T-helper 17 cell (primary cell): ENCODE data around the gene NLGN3. TPM values are rescaled to one million over a fixed set of nuclear protein-coding genes. Genes with fewer than 3 reads are reported as not detected.

Experiments
- ATAC-seq: fragments of 150-1000 bp; cut with Tn5 transposase; 2 replicates; pipeline ENCODE4 v1.10.0; 2021; ENCODE audit warnings: mild to moderate bottlenecking, moderate library complexity
- DNase-seq, 3 donors: peaks; one replicate each; pipeline versions ENCODE4 v3.0.0 to v3.0.0-alpha.2; 2020 to 2021
- H3K9me3 ChIP-seq: one replicate; pipeline ENCODE4 v1.7.0; 2013; ENCODE audit warnings: low read length, mild to moderate bottlenecking; ENCODE audit not compliant: control insufficient read depth, poor library complexity, severe bottlenecking
- H3K27ac Mint-ChIP-seq: one replicate; pipeline ENCODE4 v1.8.0; 2022; ENCODE audit warnings: mild to moderate bottlenecking, moderate library complexity, mixed read lengths
- H3K27me3 Mint-ChIP-seq: one replicate; pipeline ENCODE4 v1.8.0; 2022; ENCODE audit warnings: mixed read lengths
- H3K36me3 Mint-ChIP-seq: one replicate; pipeline ENCODE4 v1.8.0; 2022; ENCODE audit warnings: low read depth, mixed read lengths
- H3K4me1 Mint-ChIP-seq: one replicate; pipeline ENCODE4 v1.8.0; 2022; ENCODE audit warnings: mild to moderate bottlenecking, mixed read lengths
- H3K4me3 Mint-ChIP-seq: one replicate; pipeline ENCODE4 v1.8.0; 2022; ENCODE audit warnings: mild to moderate bottlenecking, moderate library complexity, mixed read lengths
- total RNA-seq, 4 donors: library from RNA in 2 of 4; stranded (reverse) in 2 of 4; gene quantifications; one replicate each; pipeline ENCODE4 v1.2.3 and lab custom pipeline; 2022 to 2026

The NLGN3 gene
- total RNA-seq, 2 donors from 2014 or later, result 2.9 to 4.2 TPM

GRCh38 chrX:71182871-71183270, 38.2 kb downstream of the NLGN3 start:
- peaks cover 7% of the 10 kb centered on the region for H3K4me1 Mint-ChIP-seq
- H3K27ac Mint-ChIP-seq, result peak overlapping the region; percentile 93
- no peaks in the 10 kb centered on the region for H3K36me3 Mint-ChIP-seq
- no peak for DNase-seq
- no peak for ATAC-seq
- H3K27me3 Mint-ChIP-seq, result no peaks in the 10 kb centered on the region
- no peaks in the 10 kb centered on the region for H3K9me3 ChIP-seq
- H3K4me3 Mint-ChIP-seq, result peak overlapping the region; percentile 92

DNA sequence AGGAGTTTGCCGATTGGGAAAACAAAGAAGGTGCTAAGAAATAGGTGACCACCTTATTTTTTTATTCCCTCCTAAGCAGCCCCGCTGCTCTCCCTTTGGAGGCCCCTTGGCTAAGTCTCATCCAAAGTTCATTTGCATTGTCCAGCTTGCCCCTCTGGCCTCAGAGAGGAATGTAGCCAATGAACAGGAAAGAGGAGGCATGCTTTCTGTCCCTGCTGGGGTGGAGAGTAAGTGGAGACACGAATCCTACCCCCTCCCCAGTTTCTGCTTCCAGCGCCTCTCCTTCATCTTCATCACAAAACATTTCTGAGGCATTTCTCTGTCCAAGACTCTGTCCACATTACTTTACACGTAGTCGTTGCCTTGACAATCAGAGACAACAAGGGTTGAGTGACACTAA, 38.7 kb downstream of the NLGN3 start:
- ATAC-seq, result no peak

DNA sequence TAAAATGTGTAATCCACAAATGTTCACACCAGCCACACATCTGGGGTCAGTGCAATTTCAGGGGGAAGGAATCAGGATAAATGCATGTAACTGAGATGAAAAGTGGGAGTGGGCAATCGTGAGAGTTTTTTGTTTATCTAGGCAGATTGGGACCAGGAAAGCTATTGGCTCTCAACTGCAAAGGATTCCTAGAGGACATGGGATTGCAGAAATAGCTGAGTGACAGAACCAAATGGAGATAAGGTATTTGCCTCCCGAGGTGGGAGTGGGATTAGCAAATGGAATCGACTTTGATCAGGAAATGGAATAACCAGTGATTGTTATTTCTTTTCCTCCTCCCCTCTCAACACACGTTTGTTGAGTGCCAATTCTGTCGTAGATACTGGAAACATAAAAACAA, 39.5 kb downstream of the NLGN3 start:
- no peak overlapping the region for H3K27ac Mint-ChIP-seq
- ATAC-seq, result no peak

More for the DNA sequence above, 38.7 kb downstream of the NLGN3 start:
- no peak for DNase-seq
- Mint-ChIP-seq H3K27ac (no peak overlapping the region), H3K4me3 (no peak overlapping the region), H3K36me3 (no peaks in the 10 kb centered on the region), H3K27me3 (no peaks in the 10 kb centered on the region), H3K4me1 (peaks cover 7% of the 10 kb centered on the region)
- H3K9me3 ChIP-seq, result no peaks in the 10 kb centered on the region

GRCh38 chrX:71184803-71185495, 40.3 kb downstream of the NLGN3 start:
- DNase-seq (no peak), ATAC-seq (no peak)
- no peaks in the 10 kb centered on the region for H3K9me3 ChIP-seq
- H3K4me1 Mint-ChIP-seq, result peaks cover 5% of the 10 kb centered on the region
- no peak overlapping the region for H3K27ac Mint-ChIP-seq
- H3K27me3 Mint-ChIP-seq, result no peaks in the 10 kb centered on the region
- H3K36me3 Mint-ChIP-seq, result no peaks in the 10 kb centered on the region
- H3K4me3 Mint-ChIP-seq, result no peak overlapping the region

More for the DNA sequence above, 39.5 kb downstream of the NLGN3 start:
- Mint-ChIP-seq H3K4me1 (peaks cover 5% of the 10 kb centered on the region), H3K4me3 (no peak overlapping the region), H3K27me3 (no peaks in the 10 kb centered on the region), H3K36me3 (no peaks in the 10 kb centered on the region)
- DNase-seq, result no peak
- no peaks in the 10 kb centered on the region for H3K9me3 ChIP-seq

GRCh38 chrX:71191248-71191647, 46.6 kb downstream of the NLGN3 start:
- Mint-ChIP-seq H3K27ac (peak overlapping the region; percentile 74), H3K27me3 (no peaks in the 10 kb centered on the region), H3K4me3 (no peak overlapping the region), H3K36me3 (peaks cover 5% of the 10 kb centered on the region), H3K4me1 (peaks cover 16% of the 10 kb centered on the region)
- ATAC-seq (no peak), DNase-seq (no peak)
- H3K9me3 ChIP-seq, result no peaks in the 10 kb centered on the region

GRCh38 chrX:71195964-71196649, 51.5 kb downstream of the NLGN3 start:
- DNase-seq (no peak), ATAC-seq (peak; percentile 71)
- peak overlapping the region; percentile 92 for H3K4me3 Mint-ChIP-seq
- H3K27me3 Mint-ChIP-seq, result no peaks in the 10 kb centered on the region
- H3K36me3 Mint-ChIP-seq, result peaks cover 7% of the 10 kb centered on the region
- peaks cover 24% of the 10 kb centered on the region for H3K4me1 Mint-ChIP-seq
- H3K9me3 ChIP-seq, result no peaks in the 10 kb centered on the region
- peak overlapping the region; percentile 95 for H3K27ac Mint-ChIP-seq

DNA sequence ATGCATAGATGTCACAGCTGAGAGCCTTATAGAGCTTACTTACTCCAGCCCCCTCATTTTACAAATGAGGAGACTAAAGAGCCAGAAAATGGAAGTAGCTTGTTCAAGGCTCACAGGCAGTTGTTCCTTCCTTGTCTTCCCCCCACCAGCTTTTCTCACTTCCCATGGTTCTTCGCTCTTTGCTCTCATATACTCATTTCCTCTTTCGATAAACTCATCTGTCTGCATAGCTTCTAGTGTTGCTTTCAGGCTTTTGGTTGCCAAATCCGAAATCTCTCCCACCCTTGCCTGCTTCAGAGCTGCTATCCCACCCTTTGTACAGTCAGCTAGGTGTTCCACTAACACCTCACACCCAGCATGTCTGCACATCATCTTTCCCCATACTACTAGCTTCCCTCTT, 53.4 kb downstream of the NLGN3 start:
- no peaks in the 10 kb centered on the region for H3K9me3 ChIP-seq
- DNase-seq (no peak), ATAC-seq (peak; percentile 59)
- Mint-ChIP-seq H3K27me3 (no peaks in the 10 kb centered on the region), H3K4me1 (peaks cover 16% of the 10 kb centered on the region), H3K4me3 (peak overlapping the region; percentile 93), H3K27ac (peak overlapping the region; percentile 90), H3K36me3 (peaks cover 3% of the 10 kb centered on the region)

- DNase-seq (no peak), ATAC-seq (no peak)
- H3K27ac Mint-ChIP-seq, result peak overlapping the region; percentile 43
- no peaks in the 10 kb centered on the region for H3K9me3 ChIP-seq
- H3K4me1 Mint-ChIP-seq, result peaks cover 16% of the 10 kb centered on the region
- peak overlapping the region; percentile 39 for H3K4me3 Mint-ChIP-seq
- no peaks in the 10 kb centered on the region for H3K27me3 Mint-ChIP-seq
- peaks cover 3% of the 10 kb centered on the region for H3K36me3 Mint-ChIP-seq
These were observed 54.8 kb downstream of the NLGN3 start for GRCh38 chrX:71199252-71200008.

GRCh38 chrX:71210816-71211215, 66.2 kb downstream of the NLGN3 start:
- ATAC-seq (no peak), DNase-seq (no peak)
- Mint-ChIP-seq H3K27ac (no peak overlapping the region), H3K4me1 (no peaks in the 10 kb centered on the region), H3K27me3 (peaks cover 5% of the 10 kb centered on the region), H3K36me3 (no peaks in the 10 kb centered on the region), H3K4me3 (no peak overlapping the region)
- H3K9me3 ChIP-seq, result no peaks in the 10 kb centered on the region

DNA sequence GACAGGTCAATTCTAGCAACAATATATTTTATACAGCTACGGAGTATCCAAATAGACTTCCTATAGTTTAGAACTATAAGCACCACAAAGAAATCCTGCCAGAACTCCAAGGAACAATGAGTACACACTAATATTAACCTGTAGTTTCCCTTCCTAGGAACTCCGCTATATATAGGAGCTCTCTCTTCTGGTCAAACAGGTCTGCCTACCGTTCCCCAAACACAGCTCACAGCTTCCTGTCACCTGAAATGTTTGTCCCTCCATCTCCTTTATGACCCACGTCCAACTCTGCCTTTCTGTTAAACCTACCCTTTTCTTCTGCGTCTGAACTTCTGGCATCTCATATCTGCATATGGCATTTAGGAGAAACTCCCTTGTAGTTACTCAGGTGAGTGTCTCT, 67.9 kb downstream of the NLGN3 start:
- Mint-ChIP-seq H3K27me3 (peaks cover 5% of the 10 kb centered on the region), H3K4me1 (no peaks in the 10 kb centered on the region), H3K27ac (no peak overlapping the region), H3K4me3 (no peak overlapping the region), H3K36me3 (no peaks in the 10 kb centered on the region)
- no peak for DNase-seq
- ATAC-seq, result no peak
- H3K9me3 ChIP-seq, result no peaks in the 10 kb centered on the region

GRCh38 chrX:71214152-71214551, 69.5 kb downstream of the NLGN3 start:
- DNase-seq (no peak), ATAC-seq (no peak)
- H3K27ac Mint-ChIP-seq, result no peak overlapping the region
- H3K4me1 Mint-ChIP-seq, result no peaks in the 10 kb centered on the region
- no peaks in the 10 kb centered on the region for H3K36me3 Mint-ChIP-seq
- H3K9me3 ChIP-seq, result no peaks in the 10 kb centered on the region
- peaks cover 5% of the 10 kb centered on the region for H3K27me3 Mint-ChIP-seq
- H3K4me3 Mint-ChIP-seq, result no peak overlapping the region

DNA sequence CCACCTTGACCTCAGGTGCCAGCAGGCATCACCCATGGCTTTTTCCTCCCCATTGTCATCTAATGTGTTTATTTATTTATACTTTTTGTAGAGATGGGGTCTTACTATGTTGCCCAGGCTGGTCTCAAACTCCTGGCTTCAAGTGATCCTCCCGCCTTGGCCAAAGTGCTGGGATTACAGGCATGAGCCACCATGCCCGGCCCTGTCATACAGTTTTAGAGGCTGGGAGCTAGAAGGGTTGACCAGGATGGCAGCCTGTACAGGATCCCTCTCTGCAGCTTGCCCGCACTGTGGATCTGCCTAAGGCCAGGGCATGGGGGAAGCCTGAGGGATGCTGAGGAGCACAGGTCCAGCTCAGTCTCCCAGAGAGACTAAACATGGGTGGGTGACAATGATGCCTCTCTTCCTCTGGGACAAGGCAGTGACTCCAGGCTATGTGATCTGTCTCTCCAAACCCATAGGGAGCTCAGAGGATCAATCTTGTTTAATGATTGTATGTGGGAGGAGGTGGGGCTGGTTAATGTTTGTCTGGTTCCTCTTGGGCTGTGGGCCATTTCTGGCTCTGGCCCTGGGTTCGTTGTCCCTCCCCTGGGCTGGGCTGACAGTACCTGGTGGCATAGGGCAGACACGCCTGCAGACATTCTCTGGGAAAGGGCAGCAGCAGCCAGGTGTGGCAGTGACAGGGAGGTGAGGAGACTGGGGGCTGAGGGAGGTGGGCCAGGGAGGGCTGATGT, 70.1 kb downstream of the NLGN3 start:
- H3K27me3 Mint-ChIP-seq, result peaks cover 5% of the 10 kb centered on the region
- H3K9me3 ChIP-seq, result no peaks in the 10 kb centered on the region
- H3K4me3 Mint-ChIP-seq, result no peak overlapping the region
- H3K27ac Mint-ChIP-seq, result no peak overlapping the region
- no peaks in the 10 kb centered on the region for H3K4me1 Mint-ChIP-seq
- DNase-seq, result no peak
- H3K36me3 Mint-ChIP-seq, result no peaks in the 10 kb centered on the region
- no peak for ATAC-seq
